HL-60/S4 treated with phorbol 12-myristate 13-acetate at 8.2 ng/mL for 4 days and 3 days (cell line): ENCODE measurements around the gene CNTF.

Experiments used
- in situ Hi-C: fragments of 300-500 bp; cut with MboI; formaldehyde crosslinking; loops from 2 replicates; pipeline ENCODE4 v1.15.0; 2022; ENCODE audit warnings: low sequenced_read_pairs

The CNTF gene

GRCh38 chr11:58606930-58607714 is 15.3 kb upstream of the CNTF start:
- in situ Hi-C loops = no loop called here

GRCh38 chr11:58608331-58608730 is 14.1 kb upstream of the CNTF start:
- in situ Hi-C loops = no loop called here

- in situ Hi-C loops = no loop called here
Measured at GRCh38 chr11:58609723-58610122, 12.7 kb upstream of the CNTF start.

GRCh38 chr11:58613228-58613627 is 9.2 kb upstream of the CNTF start:
- in situ Hi-C loops = no loop called here

- in situ Hi-C loops = no loop called here
Measured at GRCh38 chr11:58615559-58615958, 6.9 kb upstream of the CNTF start.

- in situ Hi-C loops = no loop called here
Measured at GRCh38 chr11:58616594-58616993, 5.9 kb upstream of the CNTF start.

- in situ Hi-C loops = no loop called here
Measured at GRCh38 chr11:58617976-58618557, 4.4 kb upstream of the CNTF start.

GRCh38 chr11:58621586-58622262 is 741 bp upstream of the CNTF start:
- in situ Hi-C loops = no loop called here

GRCh38 chr11:58625086-58625485 is 2.6 kb downstream of the CNTF start:
- in situ Hi-C loops = no loop called here

- in situ Hi-C loops = no loop called here
Measured at GRCh38 chr11:58625826-58626460, 3.5 kb downstream of the CNTF start.

GRCh38 chr11:58626934-58627483 is 4.5 kb downstream of the CNTF start:
- in situ Hi-C loops = no loop called here

GRCh38 chr11:58628446-58628845 is 6.0 kb downstream of the CNTF start:
- in situ Hi-C loops = no loop called here

- in situ Hi-C loops = no loop called here
Measured at GRCh38 chr11:58629857-58630256, 7.4 kb downstream of the CNTF start.

GRCh38 chr11:58631378-58631777 is 8.9 kb downstream of the CNTF start:
- in situ Hi-C loops = no loop called here

- in situ Hi-C loops = no loop called here
Measured at GRCh38 chr11:58632510-58632909, 10.0 kb downstream of the CNTF start.

GRCh38 chr11:58636587-58636986 is 14.1 kb downstream of the CNTF start:
- in situ Hi-C loops = no loop called here

GRCh38 chr11:58637371-58637770 is 14.9 kb downstream of the CNTF start:
- in situ Hi-C loops = no loop called here

GRCh38 chr11:58639103-58639502 is 16.6 kb downstream of the CNTF start:
- in situ Hi-C loops = no loop called here

GRCh38 chr11:58639669-58640068 is 17.2 kb downstream of the CNTF start:
- in situ Hi-C loops = no loop called here

GRCh38 chr11:58640386-58641023 is 18.0 kb downstream of the CNTF start:
- in situ Hi-C loops = no loop called here

- in situ Hi-C loops = no loop called here
Measured at GRCh38 chr11:58641341-58641740, 18.9 kb downstream of the CNTF start.
